Bronchial epithelial cell (primary cell): Measurements from ENCODE around the gene TRIP13. TPM values are rescaled to one million over a fixed set of nuclear protein-coding genes. Genes with fewer than 3 reads are reported as not detected.
"Not testable (repeated sequence)": the region's sequence is repeated elsewhere in the genome, so short reads cannot be mapped to it uniquely, and the experiment has no call there.

ENCODE experiments used
- DNase-seq: peaks from one replicate; pipeline ENCODE4 v3.0.0-alpha.2; 2010; ENCODE audit warnings: low read depth
- FAIRE-seq: peaks from 2 replicates; lab custom pipeline; 2011; peaks lifted over from hg19 to GRCh38; lab: Jason Lieb, UNC
- H3K27me3 ChIP-seq: 2 replicates; pipeline ENCODE4 v1.5.1; 2011; ENCODE audit warnings: low read length; ENCODE audit not compliant: control insufficient read depth, insufficient read depth
- H3K36me3 ChIP-seq: 2 replicates; pipeline ENCODE4 v1.5.1; 2011; ENCODE audit warnings: low read length; ENCODE audit not compliant: control insufficient read depth, insufficient read depth
- H3K4me3 ChIP-seq: 2 replicates; pipeline ENCODE4 v1.5.1; 2011; ENCODE audit warnings: mild to moderate bottlenecking, low read depth, low read length, control low read depth
- CTCF ChIP-seq: IDR thresholded peaks from 2 replicates; pipeline ENCODE4 v1.5.1; 2011; ENCODE audit warnings: mild to moderate bottlenecking, moderate library complexity, low read length, control low read depth, inconsistent platforms; ENCODE audit not compliant: insufficient read depth, severe bottlenecking
- total RNA-seq: library from RNA; depleted of rRNA; stranded (reverse); fragments of >200 nt; gene quantifications from 2 replicates; pipeline ENCODE4 v1.2.1, GENCODE V29; 2014

TRIP13 gene
- total RNA-seq, 1 donor from 2014 or later, result 1.8 TPM

- Histone ChIP-seq H3K36me3 (peaks cover 9% of the 10 kb centered on the region), H3K4me3 (no peak overlapping the region), H3K27me3 (no peaks in the 10 kb centered on the region)
- no peak for FAIRE-seq
- no peak for DNase-seq
- no peak for TF ChIP-seq CTCF
Measured at GRCh38 chr5:915946-916345, 23.3 kb downstream of the TRIP13 start.

GRCh38 chr5:916441-917293 lies 24.0 kb downstream of the TRIP13 start:
- TF ChIP-seq CTCF, result no peak
- FAIRE-seq, result no peak
- Histone ChIP-seq H3K4me3 (no peak overlapping the region), H3K36me3 (peaks cover 9% of the 10 kb centered on the region), H3K27me3 (no peaks in the 10 kb centered on the region)
- DNase-seq, result no peak

- not testable (repeated sequence) for H3K36me3 ChIP-seq, DNase-seq, FAIRE-seq, H3K27me3 ChIP-seq, H3K4me3 ChIP-seq
Measured at GRCh38 chr5:918717-919116, 26.0 kb downstream of the TRIP13 start.

GRCh38 chr5:919356-920000 lies 26.8 kb downstream of the TRIP13 start:
- peaks cover 9% of the 10 kb centered on the region for H3K36me3 ChIP-seq
- no peak for TF ChIP-seq CTCF
- FAIRE-seq (no peak), DNase-seq (no peak)
- no peaks in the 10 kb centered on the region for H3K27me3 ChIP-seq
- H3K4me3 ChIP-seq, result no peak overlapping the region

- peaks cover 9% of the 10 kb centered on the region for H3K36me3 ChIP-seq
- DNase-seq (no peak), FAIRE-seq (no peak)
- no peak overlapping the region for H3K4me3 ChIP-seq
- H3K27me3 ChIP-seq, result no peaks in the 10 kb centered on the region
- no peak for TF ChIP-seq CTCF
Measured at GRCh38 chr5:920321-920720, 27.6 kb downstream of the TRIP13 start.
